ENCODE measurements around the gene EVI2B. TPM values are rescaled to one million over a fixed set of nuclear protein-coding genes. Genes with fewer than 3 reads are reported as not detected.

The EVI2B gene
- total RNA-seq, 2 experiments from 2014 or later = 17.4 to 71.0 TPM

DNA sequence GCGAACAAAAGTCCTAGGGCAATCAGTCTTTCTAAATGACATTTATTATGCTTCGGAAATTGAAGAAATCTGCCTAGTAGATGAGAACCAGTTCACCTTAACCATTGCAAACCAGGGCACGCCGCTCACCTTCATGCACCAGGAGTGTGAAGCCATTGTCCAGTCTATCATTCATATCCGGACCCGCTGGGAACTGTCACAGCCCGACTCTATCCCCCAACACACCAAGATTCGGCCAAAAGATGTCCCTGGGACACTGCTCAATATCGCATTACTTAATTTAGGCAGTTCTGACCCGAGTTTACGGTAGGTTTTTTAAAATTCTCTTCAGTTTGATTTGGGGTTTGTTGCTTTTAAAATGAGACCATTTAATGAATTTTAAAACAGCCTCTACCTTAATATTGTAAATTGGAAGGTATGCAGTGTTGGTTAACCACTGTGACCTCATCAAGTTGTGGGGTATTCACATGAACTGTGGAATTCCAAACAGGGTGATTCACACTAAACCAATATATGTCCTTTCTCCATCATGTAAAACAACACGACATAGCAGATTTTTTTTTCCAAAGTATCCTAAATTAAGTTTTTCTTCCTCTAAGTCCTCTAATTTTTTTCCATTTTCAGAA lies 13.8 kb upstream of the EVI2B start:
- H3K9me2 ChIP-seq (ENCODE audit: insufficient read depth, low read length) = no peaks in the 10 kb centered on the region
- H3K36me3 ChIP-seq (ENCODE audit: insufficient read depth, low read length) = peaks cover 30% of the 10 kb centered on the region
- no peak overlapping the region for H2AFZ ChIP-seq (ENCODE audit: low read length)
- ChIA-PET CTCF (ENCODE audit: unreplicated experiment) (no interaction called here), POLR2A (interaction anchor here (0.7 kb wide), 1 partner anchor 7 kb away, joined by 5 read pairs; no protein-coding TSS in a partner anchor)
- no peak overlapping the region for H3K4me3 ChIP-seq (ENCODE audit: low read depth, low read length, poor library complexity, severe bottlenecking)
- no peaks in the 10 kb centered on the region for H3K4me1 ChIP-seq (ENCODE audit: insufficient read depth, low read length, poor library complexity, severe bottlenecking)
- TF ChIP-seq, protein P1, sequence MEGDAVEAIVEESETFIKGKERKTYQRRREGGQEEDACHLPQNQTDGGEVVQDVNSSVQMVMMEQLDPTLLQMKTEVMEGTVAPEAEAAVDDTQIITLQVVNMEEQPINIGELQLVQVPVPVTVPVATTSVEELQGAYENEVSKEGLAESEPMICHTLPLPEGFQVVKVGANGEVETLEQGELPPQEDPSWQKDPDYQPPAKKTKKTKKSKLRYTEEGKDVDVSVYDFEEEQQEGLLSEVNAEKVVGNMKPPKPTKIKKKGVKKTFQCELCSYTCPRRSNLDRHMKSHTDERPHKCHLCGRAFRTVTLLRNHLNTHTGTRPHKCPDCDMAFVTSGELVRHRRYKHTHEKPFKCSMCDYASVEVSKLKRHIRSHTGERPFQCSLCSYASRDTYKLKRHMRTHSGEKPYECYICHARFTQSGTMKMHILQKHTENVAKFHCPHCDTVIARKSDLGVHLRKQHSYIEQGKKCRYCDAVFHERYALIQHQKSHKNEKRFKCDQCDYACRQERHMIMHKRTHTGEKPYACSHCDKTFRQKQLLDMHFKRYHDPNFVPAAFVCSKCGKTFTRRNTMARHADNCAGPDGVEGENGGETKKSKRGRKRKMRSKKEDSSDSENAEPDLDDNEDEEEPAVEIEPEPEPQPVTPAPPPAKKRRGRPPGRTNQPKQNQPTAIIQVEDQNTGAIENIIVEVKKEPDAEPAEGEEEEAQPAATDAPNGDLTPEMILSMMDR (conservative IDR thresholded peaks at IDR 0.05; ENCODE audit: low read length) = no peak
- TF ChIP-seq EZH2phosphoT487 (IDR thresholded peaks at IDR 0.05; ENCODE audit: borderline replicate concordance, low read depth, low read length) = no peak
- intact Hi-C loops (cut with micrococcal nuclease; ENCODE audit: unreplicated experiment) = no loop called here
- H3K9me3 ChIP-seq (ENCODE audit: low read length) = no peaks in the 10 kb centered on the region
- no peak for DNase-seq (ENCODE audit: low spot score)
- no peaks in the 10 kb centered on the region for H4K20me1 ChIP-seq (ENCODE audit: insufficient read depth, low read length)
- H3K79me2 ChIP-seq (ENCODE audit: insufficient read depth, low read depth, low read length) = peaks cover 3% of the 10 kb centered on the region; the same call in 1 of the 2 replicates
- no TSS peak for BruUV-seq (replicated peaks)
- no peak overlapping the region for H3K27ac ChIP-seq (ENCODE audit: low read depth, low read length, poor library complexity, severe bottlenecking)
- no peak overlapping the region for H3K4me2 ChIP-seq (ENCODE audit: low read length)

DNA sequence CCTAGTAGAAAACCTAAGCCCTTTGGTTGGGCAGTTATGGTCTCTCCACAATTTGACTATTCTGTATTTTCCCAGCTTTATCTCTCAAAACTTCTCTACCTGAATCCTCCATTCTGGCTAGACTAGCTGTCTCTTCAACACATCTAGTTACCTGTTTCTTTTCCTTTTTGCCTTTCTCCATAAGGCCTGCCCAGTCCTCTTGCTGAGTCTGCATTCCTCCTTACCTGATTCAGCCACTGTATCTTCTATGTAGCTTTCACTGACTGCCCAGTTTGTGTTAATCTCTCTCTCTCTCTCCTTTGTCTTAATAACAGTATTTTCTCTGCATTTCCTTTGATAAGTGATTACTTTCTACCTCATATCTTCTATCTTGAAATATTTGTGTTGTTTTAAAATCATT lies 9.7 kb upstream of the EVI2B start:
- Histone ChIP-seq H3K9me3 (ENCODE audit: low read length) (no peaks in the 10 kb centered on the region), H4K20me1 (ENCODE audit: insufficient read depth, low read length) (no peaks in the 10 kb centered on the region), H3K9me2 (ENCODE audit: insufficient read depth, low read length) (no peaks in the 10 kb centered on the region), H3K4me2 (ENCODE audit: low read length) (no peak overlapping the region), H3K36me3 (ENCODE audit: insufficient read depth, low read length) (peaks cover 23% of the 10 kb centered on the region), H2AFZ (ENCODE audit: low read length) (no peak overlapping the region), H3K4me3 (ENCODE audit: low read depth, low read length, poor library complexity, severe bottlenecking) (no peak overlapping the region), H3K79me2 (ENCODE audit: insufficient read depth, low read depth, low read length) (peaks cover 40% of the 10 kb centered on the region), H3K27ac (ENCODE audit: low read depth, low read length, poor library complexity, severe bottlenecking) (no peak overlapping the region), H3K4me1 (ENCODE audit: insufficient read depth, low read length, poor library complexity, severe bottlenecking) (peaks cover 9% of the 10 kb centered on the region)
- ChIA-PET CTCF (ENCODE audit: unreplicated experiment) (no interaction called here), POLR2A (interaction anchor here (0.7 to 1.1 kb wide), 2 partner anchors 12 to 72 kb away, joined by 3 to 4 read pairs; no protein-coding TSS in a partner anchor)
- no peak for DNase-seq (ENCODE audit: low spot score)
- intact Hi-C loops (cut with micrococcal nuclease; ENCODE audit: unreplicated experiment) = no loop called here
- TF ChIP-seq, protein P1 (conservative IDR thresholded peaks at IDR 0.05; ENCODE audit: low read length) = no peak
- no peak for TF ChIP-seq EZH2phosphoT487 (IDR thresholded peaks at IDR 0.05; ENCODE audit: borderline replicate concordance, low read depth, low read length)
- BruUV-seq (replicated peaks) = no TSS peak

DNA sequence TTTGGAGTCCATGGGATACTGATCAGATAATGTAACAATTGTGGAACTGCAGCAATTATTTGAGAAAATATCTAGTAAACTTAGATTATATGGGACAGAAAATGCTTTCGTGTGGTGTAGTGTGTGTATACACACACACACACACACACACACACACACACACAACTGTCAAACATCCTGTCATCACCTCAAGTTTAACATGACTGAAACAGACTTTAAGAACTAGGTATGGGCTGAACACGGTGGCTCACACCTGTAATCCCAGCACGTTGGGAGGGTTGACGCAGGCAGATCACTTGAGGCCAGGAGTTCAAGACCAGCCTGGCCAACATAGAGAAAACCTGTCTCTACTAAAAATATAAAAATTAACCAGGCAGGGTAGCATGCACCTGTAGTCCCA lies 8.1 kb upstream of the EVI2B start:
- ChIA-PET CTCF (ENCODE audit: unreplicated experiment) (no interaction called here), POLR2A (interaction anchor here (0.5 to 1.0 kb wide), 4 partner anchors 11 to 317 kb away, joined by 3 to 5 read pairs (median 3); no protein-coding TSS in a partner anchor)
- H3K9me2 ChIP-seq (ENCODE audit: insufficient read depth, low read length) = no peaks in the 10 kb centered on the region
- no peaks in the 10 kb centered on the region for H3K9me3 ChIP-seq (ENCODE audit: low read length)
- peaks cover 54% of the 10 kb centered on the region for H3K79me2 ChIP-seq (ENCODE audit: insufficient read depth, low read depth, low read length)
- no peaks in the 10 kb centered on the region for H4K20me1 ChIP-seq (ENCODE audit: insufficient read depth, low read length)
- peak overlapping the region; percentile 1; the same call in 1 of the 2 replicates for H2AFZ ChIP-seq (ENCODE audit: low read length)
- BruUV-seq (replicated peaks) = no TSS peak
- intact Hi-C loops (cut with micrococcal nuclease; ENCODE audit: unreplicated experiment) = loop anchor here (1.0 kb wide), 1 partner anchor 13 kb away; no protein-coding TSS in a partner anchor
- TF ChIP-seq, protein P1 (conservative IDR thresholded peaks at IDR 0.05; ENCODE audit: low read length) = no peak
- no peak for TF ChIP-seq EZH2phosphoT487 (IDR thresholded peaks at IDR 0.05; ENCODE audit: borderline replicate concordance, low read depth, low read length)
- peak overlapping the region; percentile 97 for H3K27ac ChIP-seq (ENCODE audit: low read depth, low read length, poor library complexity, severe bottlenecking)
- DNase-seq (ENCODE audit: low spot score) = peak; percentile 35
- peak overlapping the region; percentile 77 for H3K4me3 ChIP-seq (ENCODE audit: low read depth, low read length, poor library complexity, severe bottlenecking)
- peaks cover 12% of the 10 kb centered on the region; the same call in 1 of the 2 replicates for H3K36me3 ChIP-seq (ENCODE audit: insufficient read depth, low read length)
- peaks cover 20% of the 10 kb centered on the region for H3K4me1 ChIP-seq (ENCODE audit: insufficient read depth, low read length, poor library complexity, severe bottlenecking)
- peak overlapping the region; percentile 93 for H3K4me2 ChIP-seq (ENCODE audit: low read length)

Measured in OCI-LY7 (cell line).